ENCODE data around the gene HEPHL1.

GRCh38 chr11:93988912-93989311, 32.2 kb upstream of the HEPHL1 start:
- TF ChIP-seq POLR2A (IDR thresholded peaks at IDR 0.05; ENCODE audit: low read depth, low read length), result no peak
- no peak for TF ChIP-seq PAX5 (IDR thresholded peaks at IDR 0.05; ENCODE audit: insufficient read depth, low read length, severe bottlenecking)
- no peak for TF ChIP-seq TAF1 (IDR thresholded peaks at IDR 0.05; ENCODE audit: low read depth, low read length)
- no peak for TF ChIP-seq POLR2AphosphoS5 (IDR thresholded peaks at IDR 0.05; ENCODE audit: low read depth, low read length)
- no peak for TF ChIP-seq SPI1 (IDR thresholded peaks at IDR 0.05; ENCODE audit: low read depth, low read length)
